Thyroid gland (tissue), 4 donors: Measurements from ENCODE around the gene ZNF750. TPM values are rescaled to one million over a fixed set of nuclear protein-coding genes. Genes with fewer than 3 reads are reported as not detected.

Source experiments
- DNase-seq, 2 donors: peaks; one replicate each; pipeline ENCODE4 v3.0.0-alpha.2; 2019
- H3K27ac ChIP-seq, 3 donors: fragments of 200-600 bp; sonication (generic); 1 replicate in 2 of 3; 2 replicates in 1 of 3; pipeline ENCODE4 v1.5.1; 2016 to 2019; ENCODE audit warnings: mild to moderate bottlenecking in 1 of 3, moderate library complexity in 1 of 3
- H3K27me3 ChIP-seq: fragments of 200-600 bp; sonication (generic); one replicate; pipeline ENCODE4 v1.5.1; 2019
- H3K36me3 ChIP-seq, 2 donors: fragments of 200-600 bp; sonication (generic); one replicate each; pipeline ENCODE4 v1.5.1; 2016 to 2019
- H3K4me1 ChIP-seq, 2 donors: fragments of 200-600 bp; sonication (generic); one replicate each; pipeline ENCODE4 v1.5.1; 2017 to 2019
- H3K4me3 ChIP-seq, 3 donors: fragments of 200-600 bp; sonication (generic); replicated peaks in 1 of 3; 1 replicate in 2 of 3; 2 replicates in 1 of 3; pipeline ENCODE4 v1.5.1; 2016; ENCODE audit warnings: mild to moderate bottlenecking in 1 of 3
- H3K9me3 ChIP-seq: fragments of 200-600 bp; sonication (generic); one replicate; pipeline ENCODE4 v1.5.1; 2017
- CTCF ChIP-seq, 6 experiments: fragments of 200-600 bp in 3 of 6; fragments of 450-650 bp in 3 of 6; sonication (generic) in 3 of 6; IDR thresholded peaks; one replicate each; pipeline ENCODE4 v1.5.1; 2016 to 2019; ENCODE audit warnings: antibody characterized with exemption in 6 of 6, mild to moderate bottlenecking in 2 of 6, inconsistent platforms in 1 of 6, moderate library complexity in 1 of 6
- POLR2A ChIP-seq, 2 donors: fragments of 450-650 bp; IDR thresholded peaks; one replicate each; pipeline ENCODE4 v1.6.1; 2017; ENCODE audit warnings: antibody characterized with exemption in 2 of 2, mild to moderate bottlenecking in 2 of 2, moderate library complexity in 1 of 2
- whole genome bisulfite sequencing, 2 donors: methylation state at CpG; one replicate each; pipeline ENCODE4 v1.1.5; 2017; 5-methylcytosine and 5-hydroxymethylcytosine counted together
- intact Hi-C: fragments of 100-400 bp; cut with DNase I; formaldehyde crosslinking; loops from one replicate; pipeline ENCODE4 v1.15.1; 2023
- total RNA-seq, 4 donors: library from RNA; depleted of rRNA; stranded (reverse); fragments of >200 nt; gene quantifications; one replicate each; pipeline ENCODE4 v1.2.3, GENCODE V29; 2016

ZNF750 gene
- total RNA-seq, 4 donors from 2014 or later = 3.0 to 6.0 (median 4.5) TPM

- Histone ChIP-seq H3K9me3 (no peaks in the 10 kb centered on the region), H3K4me3 (no peak overlapping the region), H3K4me1 (peaks cover 26 to 40% of the 10 kb centered on the region in 2 donors), H3K36me3 (no peaks in the 10 kb centered on the region), H3K27me3 (no peaks in the 10 kb centered on the region), H3K27ac (peak overlapping the region; percentile 97 to 99 (median 97))
- TF ChIP-seq CTCF (IDR thresholded peaks at IDR 0.05) = no peak
- TF ChIP-seq POLR2A (IDR thresholded peaks at IDR 0.05) = peak in 1 of 2 donors; percentile 62
- intact Hi-C loops = no loop called here
- 66 to 67% methylated on average over 20 to 26 of the region's 28 CpGs for WGBS, 2 donors
- peak; percentile 87 to 88 for DNase-seq
Measured at GRCh38 chr17:82858376-82859126, 18.7 kb upstream of the ZNF750 start.

DNA sequence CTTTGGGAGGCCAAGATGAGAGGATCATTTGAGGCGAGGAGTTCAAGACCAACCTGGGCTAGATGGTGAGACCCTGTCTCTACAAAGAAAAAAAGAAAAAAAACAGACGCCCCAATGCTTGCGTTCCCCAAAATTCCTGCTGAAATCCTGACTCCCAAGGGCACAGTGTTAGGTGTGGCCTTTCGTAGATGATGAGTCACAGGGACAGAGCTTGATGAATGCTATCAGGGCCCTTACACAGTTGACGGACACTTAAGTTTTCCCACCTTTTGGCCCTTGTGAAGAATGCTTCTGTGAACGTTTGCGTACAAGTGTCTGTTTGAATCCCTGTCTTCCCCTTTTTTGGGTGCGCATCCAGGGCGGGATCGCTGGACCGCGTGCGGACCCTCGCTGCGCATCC is 16.5 kb upstream of the ZNF750 start:
- 90 to 91% methylated on average over 15 of the region's 15 CpGs for WGBS, 2 donors
- TF ChIP-seq CTCF (IDR thresholded peaks at IDR 0.05) (no peak), POLR2A (IDR thresholded peaks at IDR 0.05) (no peak)
- H3K4me1 ChIP-seq = peaks cover 25 to 34% of the 10 kb centered on the region in 2 donors
- DNase-seq = no peak
- intact Hi-C loops = no loop called here
- H3K27ac ChIP-seq = no peak overlapping the region
- H3K36me3 ChIP-seq = no peaks in the 10 kb centered on the region
- no peaks in the 10 kb centered on the region for H3K9me3 ChIP-seq
- H3K27me3 ChIP-seq = no peaks in the 10 kb centered on the region
- no peak overlapping the region for H3K4me3 ChIP-seq

- H3K27me3 ChIP-seq = no peaks in the 10 kb centered on the region
- peaks cover 11 to 15% of the 10 kb centered on the region in 2 donors for H3K4me1 ChIP-seq
- no peak overlapping the region for H3K27ac ChIP-seq
- DNase-seq = no peak
- 95% methylated on average over 11 of the region's 11 CpGs for WGBS, 2 donors
- intact Hi-C loops = no loop called here
- H3K36me3 ChIP-seq = no peaks in the 10 kb centered on the region
- TF ChIP-seq CTCF (IDR thresholded peaks at IDR 0.05) (no peak), POLR2A (IDR thresholded peaks at IDR 0.05) (no peak)
- H3K9me3 ChIP-seq = no peaks in the 10 kb centered on the region
- H3K4me3 ChIP-seq = no peak overlapping the region
Measured at GRCh38 chr17:82854226-82854625, 14.4 kb upstream of the ZNF750 start.

DNA sequence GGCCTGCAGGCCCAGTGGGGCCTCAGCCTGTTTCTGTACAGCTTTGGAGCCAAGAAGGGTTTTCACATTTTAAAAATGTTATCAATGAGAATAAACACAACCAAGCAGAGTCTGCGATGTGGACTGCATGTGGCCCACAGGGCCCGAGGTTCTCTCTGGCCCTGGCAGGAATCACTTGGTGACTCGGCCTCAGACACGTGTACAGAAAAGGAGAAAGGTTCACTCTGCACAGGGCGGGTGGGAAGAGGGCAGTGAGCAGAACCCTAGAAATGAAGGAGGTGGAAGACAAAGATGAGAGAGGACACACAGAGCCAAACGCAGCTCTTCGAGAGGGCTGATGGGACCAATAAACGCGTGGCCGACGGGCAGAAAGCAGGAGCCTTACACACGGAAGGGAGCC is 11.6 kb upstream of the ZNF750 start:
- intact Hi-C loops = no loop called here
- TF ChIP-seq CTCF (IDR thresholded peaks at IDR 0.05) (no peak), POLR2A (IDR thresholded peaks at IDR 0.05) (no peak)
- H3K4me3 ChIP-seq = no peak overlapping the region
- WGBS, 2 donors = 93 to 95% methylated on average over 11 to 12 of the region's 12 CpGs
- no peaks in the 10 kb centered on the region for H3K36me3 ChIP-seq
- no peaks in the 10 kb centered on the region for H3K9me3 ChIP-seq
- H3K27me3 ChIP-seq = no peaks in the 10 kb centered on the region
- peaks cover 7 to 9% of the 10 kb centered on the region in 2 donors for H3K4me1 ChIP-seq
- no peak overlapping the region for H3K27ac ChIP-seq
- no peak for DNase-seq
